HG02678 (cell line): ENCODE measurements around the gene KCNG2.

Source experiments
- ATAC-seq: cut with Tn5 transposase; IDR thresholded peaks from one replicate; pipeline ENCODE4 v1.9.1; 2021; ENCODE audit warnings: mild to moderate bottlenecking, moderate library complexity; ENCODE audit not compliant: unreplicated experiment

The KCNG2 gene

GRCh38 chr18:79796531-79797405 lies 970 bp upstream of the KCNG2 start:
- no peak for ATAC-seq

GRCh38 chr18:79798346-79798998 lies 734 bp downstream of the KCNG2 start:
- no peak for ATAC-seq

DNA sequence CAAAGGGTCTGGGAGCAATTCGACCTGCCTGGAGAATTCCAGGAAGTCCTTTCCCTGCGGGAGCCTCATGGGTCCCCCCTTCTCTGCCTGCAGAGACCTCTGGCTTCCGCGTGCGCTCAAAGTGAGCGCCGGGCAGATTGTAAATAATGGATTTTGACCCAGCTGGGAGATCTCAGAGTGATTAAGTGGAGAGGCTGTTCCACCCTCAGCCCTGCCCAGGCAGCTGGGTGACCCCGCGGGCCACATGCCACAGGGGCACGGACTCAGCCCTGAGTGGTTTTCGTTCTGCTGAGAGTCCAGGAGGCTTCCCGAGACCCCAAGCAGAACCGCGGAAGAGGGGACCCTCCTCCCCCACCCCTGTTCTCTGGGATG lies 1.2 kb downstream of the KCNG2 start:
- ATAC-seq = no peak

DNA sequence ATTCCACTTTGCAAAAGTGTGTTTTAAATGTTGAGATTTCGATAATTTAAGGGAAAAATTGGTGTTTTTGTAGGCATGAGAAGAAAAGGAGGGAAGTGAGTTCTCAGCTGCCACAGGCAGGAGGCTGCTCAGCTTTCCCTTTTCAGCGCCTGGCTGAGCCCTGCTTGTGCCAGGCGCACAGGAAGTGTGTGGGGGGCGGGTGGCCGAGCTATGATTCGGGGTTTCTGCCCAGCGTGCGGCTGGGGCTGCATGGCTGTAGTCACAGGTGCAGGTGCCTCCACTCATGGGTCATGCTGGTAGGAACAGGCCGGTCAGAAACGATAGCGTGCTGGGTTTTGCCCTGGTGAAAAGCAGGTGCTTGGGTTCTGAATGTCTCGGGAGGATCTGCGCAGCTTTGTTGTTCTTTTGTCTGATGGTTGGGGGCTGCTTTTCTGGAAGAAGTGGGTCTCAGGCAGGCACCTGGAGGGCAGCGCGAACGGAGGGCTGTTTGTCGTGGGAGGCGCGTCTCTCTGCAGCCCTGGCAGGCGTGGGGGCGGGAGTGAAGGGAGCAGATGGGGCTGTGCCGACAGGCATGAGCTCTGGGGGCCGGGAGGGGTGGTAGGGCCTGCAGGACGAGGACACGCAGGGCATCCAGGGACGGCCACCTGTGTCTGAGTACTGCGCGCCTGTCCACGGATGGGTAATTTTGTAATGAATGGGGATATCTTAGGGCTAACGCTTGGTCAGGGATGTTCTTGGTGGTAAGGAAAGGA lies 2.1 kb downstream of the KCNG2 start:
- ATAC-seq = no peak

- no peak for ATAC-seq
Observed at GRCh38 chr18:79800371-79801180, 2.8 kb downstream of the KCNG2 start.

DNA sequence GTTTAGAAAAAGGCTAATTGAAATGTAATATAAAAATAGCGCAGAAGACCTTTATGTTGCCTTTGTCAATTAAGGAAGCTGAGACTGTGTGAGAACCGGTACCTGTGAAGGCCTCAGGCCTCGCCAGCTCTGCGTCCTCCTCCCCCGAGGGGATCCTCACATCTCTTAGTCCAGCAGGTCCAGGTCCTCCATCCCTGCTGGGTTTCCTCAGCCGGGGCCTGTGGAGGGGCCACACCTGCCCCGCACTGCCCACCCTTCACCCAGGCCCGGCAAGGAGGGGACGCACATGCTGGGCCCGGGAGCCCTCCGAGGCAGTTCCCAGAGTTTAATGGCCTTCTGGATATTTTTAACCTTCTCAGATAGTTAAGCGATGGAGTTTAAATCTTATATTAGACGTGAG lies 3.5 kb downstream of the KCNG2 start:
- no peak for ATAC-seq

DNA sequence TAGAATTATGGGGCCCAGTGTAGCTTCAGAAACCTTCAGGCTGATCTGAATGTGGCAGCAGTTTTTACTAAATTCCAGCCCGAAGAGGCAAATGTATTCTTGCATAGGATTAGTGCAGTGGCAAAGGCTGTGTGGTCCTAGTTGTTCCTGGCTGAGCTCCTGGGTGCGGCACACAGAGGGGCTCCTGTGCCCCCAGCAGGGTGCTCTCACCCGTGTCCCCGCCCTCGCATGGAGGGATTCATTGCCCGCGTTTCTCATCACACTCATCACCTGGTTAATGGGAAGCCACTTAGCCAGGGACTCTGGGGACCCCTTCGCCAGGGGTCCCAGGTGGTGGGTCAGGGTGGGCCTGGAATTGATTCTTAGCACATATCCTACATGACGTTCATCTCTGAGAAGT lies 3.9 kb downstream of the KCNG2 start:
- no peak for ATAC-seq

GRCh38 chr18:79802298-79802697 lies 4.6 kb downstream of the KCNG2 start:
- ATAC-seq = no peak

GRCh38 chr18:79803611-79804051 lies 5.9 kb downstream of the KCNG2 start:
- ATAC-seq = no peak

DNA sequence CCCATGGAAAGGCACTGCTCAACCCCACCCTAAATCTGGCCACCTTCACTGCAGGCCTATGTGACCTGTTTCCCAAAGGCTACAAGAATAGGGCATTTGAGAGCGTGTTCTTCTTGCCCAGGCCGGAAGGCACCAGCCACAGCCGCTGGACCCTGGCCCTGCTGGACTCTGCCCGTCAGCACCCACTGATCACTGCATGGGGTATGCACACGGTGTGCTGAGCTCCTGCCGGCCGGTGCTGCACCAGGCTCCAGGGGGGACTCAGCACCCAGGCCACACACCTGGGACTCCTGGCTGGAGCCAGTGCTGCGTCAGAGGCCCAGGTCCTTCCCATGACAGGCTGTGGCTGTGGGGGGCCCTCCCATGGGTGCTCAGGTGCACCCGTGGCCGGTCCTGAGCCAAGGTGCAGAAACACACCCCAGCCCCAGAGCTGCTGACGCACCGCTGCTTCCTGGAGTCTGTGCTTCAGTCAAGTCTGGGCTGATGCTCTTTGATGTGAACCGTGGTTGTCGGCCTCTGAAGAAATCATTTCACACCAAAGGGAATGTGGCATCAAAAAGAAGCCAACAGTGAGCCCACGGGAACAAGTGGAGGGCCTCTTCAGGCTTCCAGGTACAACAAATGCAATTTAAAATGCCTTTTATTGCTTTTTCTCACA lies 6.5 kb downstream of the KCNG2 start:
- no peak for ATAC-seq

DNA sequence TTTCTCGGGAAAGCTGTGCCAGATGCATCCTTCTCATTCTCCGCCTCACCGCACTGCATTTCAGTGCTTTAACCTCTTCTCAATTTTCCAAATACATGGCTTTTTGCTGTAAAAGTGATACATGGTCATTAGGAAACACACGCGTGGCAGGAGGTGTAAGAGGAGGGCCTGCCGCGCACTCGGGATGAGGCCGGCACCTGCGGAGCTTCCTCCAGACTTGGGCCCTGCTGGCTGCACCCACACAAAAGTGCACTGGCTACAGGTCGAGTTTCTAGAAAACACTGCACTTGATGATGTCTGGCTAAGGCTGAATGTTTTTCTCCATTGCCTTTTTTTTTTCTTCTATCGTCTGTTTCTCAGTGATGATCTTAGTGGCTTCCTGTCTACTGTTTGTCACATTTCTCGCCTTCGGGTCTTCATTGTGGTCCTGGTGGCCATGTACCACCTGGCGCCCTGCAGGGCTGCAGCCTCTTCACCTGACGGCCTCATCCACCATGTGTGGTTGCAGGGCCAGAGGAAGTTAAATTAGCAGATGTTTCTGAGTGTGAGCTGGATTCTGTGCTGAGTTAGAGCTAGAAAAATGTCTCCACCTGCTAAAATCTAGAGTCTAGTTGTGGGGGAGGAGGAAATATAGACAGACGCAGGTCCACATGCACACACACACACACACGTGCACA lies 7.6 kb downstream of the KCNG2 start:
- no peak for ATAC-seq

DNA sequence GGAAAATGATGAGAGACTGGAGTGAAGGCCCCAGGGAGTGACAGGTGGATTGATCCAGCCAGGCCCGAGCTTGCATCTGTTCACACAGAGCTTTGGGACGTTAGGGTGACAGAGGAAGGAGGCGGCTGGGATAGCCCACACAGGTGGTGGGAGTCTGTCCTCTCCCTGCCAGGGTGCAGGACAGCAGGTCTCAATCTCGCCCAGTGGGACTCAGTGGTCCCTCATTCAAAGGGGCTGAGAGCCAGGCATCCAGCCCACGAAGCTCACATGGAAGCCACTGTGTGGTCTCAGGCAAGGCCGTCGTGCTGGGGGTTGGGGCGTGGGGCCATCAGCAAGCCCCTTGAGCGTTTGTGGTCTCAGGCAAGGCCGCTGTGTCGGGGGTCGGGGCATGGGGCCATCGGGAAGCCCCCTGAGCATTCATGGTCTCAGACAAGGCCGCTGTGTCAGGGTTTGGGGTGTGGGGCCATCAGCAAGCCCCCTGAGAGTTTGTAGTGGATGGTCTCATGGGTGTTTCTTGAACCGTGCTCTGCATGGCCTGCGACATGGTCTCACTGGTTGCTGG lies 8.3 kb downstream of the KCNG2 start:
- ATAC-seq = no peak

GRCh38 chr18:79806976-79807841 lies 9.5 kb downstream of the KCNG2 start:
- no peak for ATAC-seq

GRCh38 chr18:79809482-79810192 lies 11.9 kb downstream of the KCNG2 start:
- no peak for ATAC-seq

GRCh38 chr18:79812052-79812451 lies 14.3 kb downstream of the KCNG2 start:
- no peak for ATAC-seq

GRCh38 chr18:79814373-79814772 lies 16.6 kb downstream of the KCNG2 start:
- ATAC-seq = no peak

DNA sequence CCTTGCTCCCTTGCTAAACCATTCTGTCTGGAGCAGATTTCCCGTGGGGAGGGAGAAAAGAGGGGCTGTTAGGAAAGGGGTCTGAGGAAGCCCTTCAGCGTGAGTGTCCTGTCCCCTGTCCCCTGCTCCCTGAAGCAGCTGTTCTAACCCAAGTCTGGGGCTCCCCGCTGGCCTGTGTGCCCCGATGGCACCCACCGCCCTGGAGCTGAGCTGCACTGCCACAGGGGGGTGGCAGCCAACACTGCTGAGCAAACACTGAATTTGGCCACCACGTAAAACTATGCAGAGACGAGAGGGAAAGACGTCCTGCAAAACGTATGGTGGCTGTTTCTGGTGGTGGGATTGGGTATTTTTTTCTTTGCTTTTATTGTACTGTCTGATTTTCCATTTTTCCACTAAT lies 17.9 kb downstream of the KCNG2 start:
- no peak for ATAC-seq

DNA sequence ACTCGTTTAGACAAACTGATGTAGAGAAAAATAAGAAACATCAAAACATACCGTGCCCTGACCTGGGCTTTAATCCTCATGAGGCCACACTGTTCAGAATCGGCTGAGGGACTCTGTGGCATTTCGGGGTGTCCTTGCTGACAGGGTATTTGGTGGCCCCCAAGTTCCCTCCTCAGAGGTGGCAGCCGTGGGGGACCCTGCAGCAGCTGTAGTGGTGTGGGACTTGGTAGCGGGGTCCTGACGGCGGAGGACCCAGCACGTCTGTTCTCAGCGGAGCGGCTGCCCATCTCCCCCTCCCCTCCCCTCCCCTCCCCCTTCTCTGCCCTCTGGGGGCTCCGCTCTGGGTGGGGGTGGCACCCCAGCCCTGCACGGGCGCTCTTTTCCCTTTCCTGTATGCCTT lies 18.4 kb downstream of the KCNG2 start:
- ATAC-seq = no peak
